Right ventricle myocardium superior (tissue), 1 donor: ENCODE data around the gene TRDMT1. TPM values are rescaled to one million over a fixed set of nuclear protein-coding genes. Genes with fewer than 3 reads are reported as not detected.

Experiments
- ATAC-seq: fragments of 200-7000 bp; cut with Tn5 transposase; one replicate; pipeline ENCODE4 v1.9.1; 2020; ENCODE audit warnings: mild to moderate bottlenecking; ENCODE audit not compliant: poor library complexity
- DNase-seq: peaks from one replicate; pipeline ENCODE4 v3.0.0-alpha.2; 2020
- intact Hi-C: fragments of 100-400 bp; cut with DNase I; formaldehyde crosslinking; loops from one replicate; pipeline ENCODE4 v1.11.2; 2022
- total RNA-seq: library from RNA; stranded (reverse); fragmentation: NEBNext Ultra II Directional; extraction: Animal tissue kit (Norgen Biotek cat#: 25700); gene quantifications from one replicate; pipeline ENCODE4 v1.2.1, GENCODE V29; 2021
- donor health status: DM: no; HTN: yes; CAD: no; lungs with severe emphysema.

The TRDMT1 gene
- total RNA-seq, 1 donor from 2014 or later = 4.5 TPM

DNA sequence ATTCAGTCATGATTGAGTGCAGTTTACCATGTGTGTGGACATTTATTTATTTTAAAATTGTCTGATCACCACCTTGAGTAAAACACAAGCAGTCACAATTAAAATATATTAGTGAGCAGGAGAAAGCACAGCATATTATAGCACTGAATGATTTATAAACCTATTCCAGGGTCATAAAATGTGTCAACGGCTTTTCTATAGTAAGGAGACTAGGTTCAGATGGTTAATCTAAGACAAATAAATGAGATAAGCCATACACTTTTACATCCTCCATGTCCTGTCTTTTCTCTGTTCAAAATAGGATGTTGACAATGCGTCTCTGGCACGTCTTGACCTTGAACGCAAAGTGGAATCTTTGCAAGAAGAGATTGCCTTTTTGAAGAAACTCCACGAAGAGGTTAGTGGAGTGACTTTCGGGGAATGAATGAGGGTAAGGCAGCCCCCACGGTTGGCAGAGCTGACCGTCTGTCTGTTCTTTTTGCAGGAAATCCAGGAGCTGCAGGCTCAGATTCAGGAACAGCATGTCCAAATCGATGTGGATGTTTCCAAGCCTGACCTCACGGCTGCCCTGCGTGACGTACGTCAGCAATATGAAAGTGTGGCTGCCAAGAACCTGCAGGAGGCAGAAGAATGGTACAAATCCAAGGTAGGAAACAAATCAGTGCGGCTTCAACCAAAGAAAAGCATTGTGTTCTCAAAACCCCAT is 32.0 kb upstream of the TRDMT1 start:
- intact Hi-C loops = no loop called here
- no peak for ATAC-seq
- peak; percentile 56 for DNase-seq

DNA sequence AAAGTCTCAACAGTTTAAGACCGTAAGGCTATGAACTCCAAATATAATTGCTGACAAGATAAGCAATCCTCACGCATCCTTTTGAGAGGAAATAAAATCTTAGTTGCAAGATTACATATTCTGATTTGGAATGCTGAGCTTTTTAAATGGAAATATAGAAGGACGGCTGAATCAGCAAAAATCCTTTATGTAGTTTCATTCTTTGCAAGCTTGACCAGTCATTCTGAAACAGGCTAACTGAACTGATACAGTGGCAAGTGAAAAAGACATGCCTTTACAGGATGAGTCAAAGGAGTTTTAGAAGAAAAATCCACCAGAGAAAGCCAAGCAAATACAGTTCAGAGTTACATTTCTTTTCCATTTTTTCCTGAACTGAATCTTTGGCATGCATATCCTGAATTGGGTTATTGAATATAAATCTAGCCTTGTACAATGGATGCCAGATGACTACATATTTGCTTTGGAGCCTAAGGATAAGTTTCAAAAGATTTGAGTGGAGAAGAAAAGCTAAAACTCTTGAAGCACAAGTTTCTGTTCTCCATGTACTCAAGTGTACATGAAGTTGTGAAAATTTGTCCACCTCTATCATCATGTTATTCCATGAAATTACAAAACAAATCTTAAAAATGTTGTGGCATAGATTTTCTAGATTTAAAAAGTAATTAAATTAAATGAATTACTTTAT is 30.9 kb upstream of the TRDMT1 start:
- no peak for ATAC-seq
- intact Hi-C loops = no loop called here
- no peak for DNase-seq

DNA sequence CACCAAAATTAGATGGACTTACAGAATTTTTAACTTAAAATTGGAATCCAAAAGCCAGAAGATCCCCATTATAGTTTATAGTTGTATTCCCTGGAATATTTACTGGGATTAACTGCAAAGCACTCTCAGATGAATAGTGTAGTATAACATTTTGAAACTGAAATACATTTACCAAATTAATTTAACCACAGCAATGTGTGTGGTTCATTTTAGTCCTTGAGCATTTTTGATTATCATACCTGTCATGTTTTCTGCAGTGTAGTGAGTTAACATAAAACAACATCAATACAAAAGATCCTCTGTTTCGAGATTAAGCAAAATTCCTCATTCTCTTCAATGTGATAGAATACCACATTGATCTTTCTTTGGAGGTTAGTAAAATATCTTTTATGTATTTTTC is 30.3 kb upstream of the TRDMT1 start:
- intact Hi-C loops = no loop called here
- DNase-seq (no peak), ATAC-seq (no peak)

DNA sequence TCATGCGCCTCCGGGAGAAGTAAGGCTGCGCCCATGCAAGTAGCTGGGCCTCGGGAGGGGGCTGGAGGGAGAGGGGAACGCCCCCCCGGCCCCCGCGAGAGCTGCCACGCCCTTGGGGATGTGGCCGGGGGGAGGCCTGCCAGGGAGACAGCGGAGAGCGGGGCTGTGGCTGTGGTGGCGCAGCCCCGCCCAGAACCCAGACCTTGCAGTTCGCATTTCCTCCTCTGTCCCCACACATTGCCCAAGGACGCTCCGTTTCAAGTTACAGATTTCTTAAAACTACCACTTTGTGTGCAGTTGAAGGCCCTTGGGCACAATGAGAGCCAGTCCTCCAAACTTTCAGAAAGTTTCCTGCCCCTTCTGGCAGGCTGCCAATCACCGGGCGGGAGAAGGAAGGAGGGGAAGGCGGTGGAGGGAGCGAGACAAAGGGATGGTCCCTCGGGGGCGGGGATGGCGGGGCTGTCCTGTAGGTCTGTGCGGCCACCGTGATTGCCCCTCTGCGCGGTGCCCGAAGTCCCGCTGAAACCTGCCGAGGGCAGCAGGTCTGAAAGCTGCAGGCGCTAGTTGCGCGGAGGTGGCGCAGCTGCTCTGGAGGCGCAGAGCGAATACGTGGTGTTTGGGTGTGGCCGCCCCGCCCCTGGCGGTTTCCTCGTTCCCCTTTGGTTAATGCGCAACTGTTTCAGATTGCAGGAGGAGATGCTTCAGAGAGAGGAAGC is 28.7 kb upstream of the TRDMT1 start:
- intact Hi-C loops = no loop called here
- DNase-seq = peak; percentile 91
- peak; percentile 60 for ATAC-seq

DNA sequence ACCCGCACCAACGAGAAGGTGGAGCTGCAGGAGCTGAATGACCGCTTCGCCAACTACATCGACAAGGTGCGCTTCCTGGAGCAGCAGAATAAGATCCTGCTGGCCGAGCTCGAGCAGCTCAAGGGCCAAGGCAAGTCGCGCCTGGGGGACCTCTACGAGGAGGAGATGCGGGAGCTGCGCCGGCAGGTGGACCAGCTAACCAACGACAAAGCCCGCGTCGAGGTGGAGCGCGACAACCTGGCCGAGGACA is 28.2 kb upstream of the TRDMT1 start:
- intact Hi-C loops = no loop called here
- ATAC-seq (no peak), DNase-seq (no peak)

DNA sequence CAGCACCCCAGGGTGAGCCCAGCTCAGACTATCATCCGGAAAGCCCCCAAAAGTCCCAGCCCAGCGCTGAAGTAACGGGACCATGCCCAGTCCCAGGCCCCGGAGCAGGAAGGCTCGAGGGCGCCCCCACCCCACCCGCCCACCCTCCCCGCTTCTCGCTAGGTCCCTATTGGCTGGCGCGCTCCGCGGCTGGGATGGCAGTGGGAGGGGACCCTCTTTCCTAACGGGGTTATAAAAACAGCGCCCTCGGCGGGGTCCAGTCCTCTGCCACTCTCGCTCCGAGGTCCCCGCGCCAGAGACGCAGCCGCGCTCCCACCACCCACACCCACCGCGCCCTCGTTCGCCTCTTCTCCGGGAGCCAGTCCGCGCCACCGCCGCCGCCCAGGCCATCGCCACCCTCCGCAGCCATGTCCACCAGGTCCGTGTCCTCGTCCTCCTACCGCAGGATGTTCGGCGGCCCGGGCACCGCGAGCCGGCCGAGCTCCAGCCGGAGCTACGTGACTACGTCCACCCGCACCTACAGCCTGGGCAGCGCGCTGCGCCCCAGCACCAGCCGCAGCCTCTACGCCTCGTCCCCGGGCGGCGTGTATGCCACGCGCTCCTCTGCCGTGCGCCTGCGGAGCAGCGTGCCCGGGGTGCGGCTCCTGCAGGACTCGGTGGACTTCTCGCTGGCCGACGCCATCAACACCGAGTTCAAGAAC is 27.7 kb upstream of the TRDMT1 start:
- DNase-seq (peak; percentile 95), ATAC-seq (peak; percentile 86)
- intact Hi-C loops = no loop called here

DNA sequence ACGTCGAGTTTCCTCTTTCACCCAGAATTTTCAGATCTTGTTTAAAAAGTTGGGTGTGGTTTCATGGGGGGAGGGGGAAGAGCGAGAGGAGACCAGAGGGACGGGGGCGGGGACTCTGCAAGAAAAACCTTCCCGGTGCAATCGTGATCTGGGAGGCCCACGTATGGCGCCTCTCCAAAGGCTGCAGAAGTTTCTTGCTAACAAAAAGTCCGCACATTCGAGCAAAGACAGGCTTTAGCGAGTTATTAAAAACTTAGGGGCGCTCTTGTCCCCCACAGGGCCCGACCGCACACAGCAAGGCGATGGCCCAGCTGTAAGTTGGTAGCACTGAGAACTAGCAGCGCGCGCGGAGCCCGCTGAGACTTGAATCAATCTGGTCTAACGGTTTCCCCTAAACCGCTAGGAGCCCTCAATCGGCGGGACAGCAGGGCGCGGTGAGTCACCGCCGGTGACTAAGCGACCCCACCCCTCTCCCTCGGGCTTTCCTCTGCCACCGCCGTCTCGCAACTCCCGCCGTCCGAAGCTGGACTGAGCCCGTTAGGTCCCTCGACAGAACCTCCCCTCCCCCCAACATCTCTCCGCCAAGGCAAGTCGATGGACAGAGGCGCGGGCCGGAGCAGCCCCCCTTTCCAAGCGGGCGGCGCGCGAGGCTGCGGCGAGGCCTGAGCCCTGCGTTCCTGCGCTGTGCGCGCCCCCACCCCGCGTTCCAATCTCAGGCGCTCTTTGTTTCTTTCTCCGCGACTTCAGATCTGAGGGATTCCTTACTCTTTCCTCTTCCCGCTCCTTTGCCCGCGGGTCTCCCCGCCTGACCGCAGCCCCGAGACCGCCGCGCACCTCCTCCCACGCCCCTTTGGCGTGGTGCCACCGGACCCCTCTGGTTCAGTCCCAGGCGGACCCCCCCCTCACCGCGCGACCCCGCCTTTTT is 26.9 kb upstream of the TRDMT1 start, which contains the start of gene VIM:
Gene VIM, plus strand, starts transcription at position 151 of the 925 bp plus-strand sequence. CDS start 1,182 bp downstream, outside the sequence.
- intact Hi-C loops = no loop called here
- DNase-seq (peak; percentile 92), ATAC-seq (peak; percentile 70)

DNA sequence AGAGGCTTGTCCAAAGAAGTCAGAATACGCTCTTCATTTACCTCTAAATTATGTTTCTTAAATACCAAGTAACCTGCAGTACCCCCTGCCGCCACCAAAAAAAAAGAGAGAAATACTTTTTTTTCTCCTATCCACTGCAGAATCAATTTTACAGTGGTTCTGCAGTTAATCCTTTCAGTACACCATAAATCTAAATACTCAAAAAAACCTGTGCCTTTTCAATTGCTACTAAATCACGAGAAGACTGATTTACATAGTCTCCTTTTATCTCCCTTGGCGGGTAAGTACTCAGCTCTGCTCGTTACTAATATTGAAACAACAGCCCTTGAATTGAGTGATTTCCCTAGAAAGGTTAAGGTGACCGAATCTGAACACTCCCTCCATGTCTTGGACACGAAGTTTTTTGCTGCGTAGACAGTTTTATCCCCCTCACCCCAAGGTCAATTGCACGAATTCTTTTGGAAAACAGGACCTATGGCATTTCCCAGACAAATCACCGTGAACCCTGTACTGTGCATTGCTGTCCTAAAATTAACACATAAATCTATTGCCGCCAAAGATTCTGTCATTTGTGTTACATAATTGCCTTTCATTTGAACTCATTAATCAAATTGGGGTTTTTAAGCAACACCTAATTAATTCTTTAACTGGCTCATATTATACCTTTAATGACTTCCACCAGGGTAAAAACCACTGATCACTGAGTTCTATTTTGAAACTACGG is 26.1 kb upstream of the TRDMT1 start:
- no peak for DNase-seq
- intact Hi-C loops = no loop called here
- no peak for ATAC-seq

DNA sequence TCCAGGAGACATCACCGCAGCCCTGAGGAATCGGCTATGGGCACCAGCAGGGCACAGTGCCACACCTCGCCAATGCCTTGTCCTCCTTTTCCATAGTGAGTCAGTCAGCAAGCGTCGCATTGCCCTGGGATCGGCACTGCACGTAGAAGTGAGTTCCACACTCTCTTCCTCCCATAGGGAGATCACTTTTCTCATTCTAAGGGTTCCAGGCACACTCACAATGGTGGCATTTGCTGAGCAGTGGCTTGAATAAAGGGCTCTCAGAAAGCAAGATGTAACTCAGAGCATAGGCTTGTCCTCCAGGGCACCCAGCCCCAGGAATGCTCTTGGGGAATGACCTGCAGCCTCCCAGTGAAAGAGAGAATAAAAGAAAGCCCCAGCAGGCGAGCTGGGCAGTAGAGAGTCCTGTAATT is 25.4 kb upstream of the TRDMT1 start:
- ATAC-seq (no peak), DNase-seq (no peak)
- intact Hi-C loops = no loop called here

DNA sequence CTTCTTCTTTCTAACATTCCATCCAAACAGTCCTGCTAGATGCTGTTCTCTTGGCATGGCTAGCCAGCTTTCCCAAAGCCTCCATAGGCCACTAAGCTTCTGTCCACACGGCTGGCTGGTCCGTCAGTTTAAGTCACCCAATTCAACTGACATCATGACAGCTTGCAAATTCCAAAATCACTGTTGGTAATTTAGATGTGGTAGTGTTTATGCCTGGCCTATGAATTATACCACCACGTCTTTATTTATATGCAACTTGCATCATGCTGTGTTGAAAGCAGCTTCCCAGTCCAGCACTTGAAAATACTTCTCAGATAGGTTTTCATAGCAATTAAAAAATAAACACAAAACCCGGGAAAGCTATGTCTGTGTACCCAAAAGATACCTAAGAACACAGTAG is 24.3 kb upstream of the TRDMT1 start:
- DNase-seq (no peak), ATAC-seq (no peak)
- intact Hi-C loops = no loop called here

DNA sequence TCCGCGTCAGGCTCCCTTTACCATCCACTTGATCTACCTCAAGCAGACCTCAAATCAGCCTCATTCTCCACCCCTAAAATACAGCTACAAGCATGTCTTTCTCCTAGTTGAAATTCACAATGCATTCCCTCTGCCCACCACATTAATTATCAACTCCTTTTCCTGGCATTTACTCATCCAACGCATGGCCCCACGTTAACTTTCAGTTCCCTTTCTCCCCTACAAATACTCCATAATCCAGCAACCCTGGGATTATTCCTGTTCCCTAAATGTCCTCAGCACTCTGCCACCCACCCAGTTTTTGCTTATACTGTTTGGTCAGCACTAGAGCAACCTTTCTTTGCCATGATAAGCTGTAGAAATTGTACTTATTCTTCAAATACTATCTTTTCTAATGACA is 20.9 kb upstream of the TRDMT1 start:
- no peak for DNase-seq
- intact Hi-C loops = no loop called here
- ATAC-seq = no peak

DNA sequence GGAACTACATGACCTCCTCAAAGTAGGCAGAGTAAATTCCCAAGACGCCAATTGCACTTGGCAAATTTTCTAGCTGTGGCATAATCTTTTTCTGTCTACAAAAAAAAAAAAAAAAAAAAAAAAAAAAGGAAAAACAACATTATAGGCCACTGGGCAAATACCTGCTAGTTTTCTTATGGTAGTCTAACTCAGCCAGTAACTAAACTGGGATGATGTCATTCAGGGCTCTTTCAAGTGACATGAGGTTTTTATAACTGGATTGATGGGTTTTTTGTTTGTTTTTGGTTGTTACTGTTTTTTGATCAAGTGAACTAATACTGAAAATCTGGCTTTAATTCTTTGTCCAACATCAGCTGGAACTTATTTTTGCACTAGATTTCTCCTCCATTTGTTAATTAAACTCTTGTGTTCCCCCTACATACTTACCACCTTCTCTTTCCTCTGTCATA is 19.2 kb upstream of the TRDMT1 start:
- intact Hi-C loops = no loop called here
- ATAC-seq (no peak), DNase-seq (no peak)

DNA sequence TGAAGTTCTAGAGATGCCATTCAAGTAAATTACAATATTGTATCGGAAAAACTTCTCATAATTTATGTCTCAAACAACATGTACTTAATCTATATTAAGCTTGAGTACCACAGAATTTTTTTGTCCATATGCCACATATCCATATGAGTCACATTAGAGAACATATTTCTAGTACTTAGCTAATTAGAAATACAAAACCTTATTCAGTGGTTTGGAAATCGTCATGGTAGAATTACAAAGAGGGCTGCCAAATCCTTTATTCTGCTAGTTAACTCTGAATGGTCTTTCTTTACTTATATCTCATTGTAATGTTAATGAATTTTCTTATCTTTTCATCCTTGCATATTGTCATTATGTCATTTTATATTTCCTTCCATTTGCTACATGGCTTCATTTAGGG is 17.6 kb upstream of the TRDMT1 start:
- intact Hi-C loops = no loop called here
- no peak for DNase-seq
- no peak for ATAC-seq

DNA sequence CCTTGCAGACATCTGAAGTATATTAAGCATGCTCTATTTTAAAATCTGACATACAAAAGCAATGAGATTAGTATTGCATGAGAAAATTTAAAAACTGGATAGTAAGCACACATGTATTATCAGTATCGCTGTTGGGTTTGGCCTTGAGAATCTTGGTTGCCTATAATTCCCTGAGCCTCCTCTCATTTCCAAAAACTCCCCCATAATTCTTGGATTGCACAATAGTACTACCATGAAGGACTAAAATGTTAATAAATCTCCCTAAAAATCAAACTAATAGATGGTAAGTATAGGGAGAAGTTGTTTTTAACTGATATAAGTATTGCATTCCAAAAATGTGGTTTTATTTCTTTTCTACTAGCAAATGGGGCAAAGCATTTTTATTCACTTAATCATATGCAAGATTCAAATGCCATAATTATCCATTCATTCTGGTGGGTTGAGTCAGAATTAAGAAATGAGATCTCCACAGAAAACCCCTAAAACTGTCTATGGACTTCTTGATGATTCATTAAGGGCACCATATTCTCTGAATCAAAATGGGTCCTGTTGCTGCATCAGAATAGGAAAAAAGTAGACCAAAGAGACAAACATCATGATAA is 16.3 kb upstream of the TRDMT1 start:
- no peak for DNase-seq
- ATAC-seq = no peak
- intact Hi-C loops = no loop called here

DNA sequence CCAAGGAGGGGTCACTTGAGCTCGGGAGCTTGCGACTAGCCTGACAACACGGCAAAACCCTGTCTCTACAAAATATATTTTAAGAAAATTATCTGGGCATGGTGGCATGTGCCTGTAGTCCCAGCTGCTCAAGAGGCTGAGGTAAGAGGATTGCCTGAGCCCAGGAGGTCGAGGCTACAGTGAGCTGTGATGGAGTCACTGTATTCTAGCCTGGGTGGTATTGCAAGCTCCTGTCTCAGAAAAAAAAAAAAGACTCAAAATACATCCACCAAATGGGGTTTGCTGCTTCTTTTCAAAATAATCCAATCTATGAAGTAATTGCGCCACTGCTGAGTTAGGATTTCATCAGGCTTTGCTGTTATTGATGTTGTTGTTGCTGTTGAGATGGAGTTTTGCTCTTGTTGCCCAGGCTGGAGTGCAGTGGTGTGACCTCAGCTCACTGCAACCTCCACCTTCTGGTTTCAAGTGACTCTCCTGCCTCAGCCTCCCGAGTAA is 15.5 kb upstream of the TRDMT1 start:
- intact Hi-C loops = no loop called here
- DNase-seq (no peak), ATAC-seq (no peak)

DNA sequence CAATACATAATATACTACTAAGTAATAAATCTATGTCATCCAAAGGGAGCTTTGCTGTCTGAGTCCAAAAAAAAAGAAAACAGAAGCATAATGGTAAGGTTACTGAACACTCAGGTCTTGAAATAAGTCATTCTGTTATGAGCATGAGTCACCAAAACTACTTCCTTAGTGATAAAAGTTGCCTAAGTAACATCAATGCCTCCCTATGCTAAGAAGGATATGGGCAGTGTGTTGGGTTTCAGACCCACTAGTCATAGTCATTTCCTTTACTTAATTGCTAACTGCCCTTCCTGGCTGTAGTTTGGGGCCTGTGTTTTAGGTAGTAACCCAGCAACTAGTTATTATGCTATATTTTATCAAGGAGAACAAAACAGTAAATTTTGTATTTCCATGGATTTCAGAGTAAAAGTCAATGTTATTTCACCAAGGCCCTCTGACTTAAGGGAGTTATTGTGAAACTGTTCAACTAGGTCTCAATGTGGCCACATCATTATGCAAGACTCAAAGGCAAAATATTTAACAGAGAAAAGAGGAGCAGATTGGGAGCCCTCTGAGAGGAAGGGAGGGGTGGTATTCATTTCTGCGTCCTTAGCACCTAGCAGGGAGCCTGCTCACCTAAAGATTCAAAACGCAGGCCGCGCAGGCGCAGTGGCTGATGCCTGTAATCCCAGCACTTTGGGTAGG is 14.9 kb upstream of the TRDMT1 start:
- intact Hi-C loops = no loop called here
- peak; percentile 92 for ATAC-seq
- DNase-seq = no peak

DNA sequence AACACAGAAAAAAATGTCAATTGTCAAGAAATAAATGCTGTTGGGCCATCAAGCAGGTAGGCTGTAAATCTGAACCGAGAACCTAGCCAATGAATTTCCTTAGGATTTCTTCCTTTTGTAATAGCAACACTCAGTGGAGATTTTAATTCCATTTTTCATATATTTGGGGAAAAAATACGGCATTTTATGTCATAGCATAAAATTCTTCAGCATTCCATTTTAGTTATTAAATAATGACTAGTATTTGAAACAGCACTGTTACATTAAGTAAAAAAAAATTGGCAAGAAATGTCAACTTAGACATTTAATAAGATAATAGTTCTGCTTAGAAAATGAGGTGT is 14.3 kb upstream of the TRDMT1 start:
- intact Hi-C loops = no loop called here
- no peak for ATAC-seq
- no peak for DNase-seq
